Pancreas (tissue), 10 donors: ENCODE measurements around the gene PSMB3. TPM values are rescaled to one million over a fixed set of nuclear protein-coding genes. Genes with fewer than 3 reads are reported as not detected.

Source experiments
- ATAC-seq, 4 donors: fragments of 200-7000 bp; cut with Tn5 transposase; one replicate each; pipeline versions ENCODE4 v1.8.0 to v1.9.1; 2020; ENCODE audit warnings: mild to moderate bottlenecking in 4 of 4, moderate library complexity in 4 of 4
- DNase-seq, 6 donors: peaks; one replicate each; pipeline ENCODE4 v3.0.0-alpha.2; 2020
- FAIRE-seq: peaks from 2 replicates; lab custom pipeline; 2012; peaks lifted over from hg19 to GRCh38; lab: Jason Lieb, UNC
- H3K27ac ChIP-seq, 4 donors: fragments of 200-600 bp; sonication (generic); 1 replicate in 3 of 4; 2 replicates in 1 of 4; pipeline versions ENCODE4 v1.5.0 to v1.8.0; 2020
- H3K27me3 ChIP-seq, 4 donors: fragments of 200-600 bp; one replicate each; pipeline ENCODE4 v1.8.0; 2021
- H3K36me3 ChIP-seq, 3 donors: fragments of 200-600 bp; sonication (generic) in 1 of 3; one replicate each; pipeline versions ENCODE4 v1.5.0 to v1.8.0; 2020 to 2021
- H3K4me1 ChIP-seq, 3 donors: fragments of 200-600 bp; one replicate each; pipeline ENCODE4 v1.8.0; 2021
- H3K4me3 ChIP-seq, 4 donors: fragments of 200-600 bp; sonication (generic) in 2 of 4; one replicate each; pipeline versions ENCODE4 v1.5.0 to v1.8.0; 2020 to 2021
- H3K9me3 ChIP-seq, 4 donors: fragments of 200-600 bp; one replicate each; pipeline ENCODE4 v1.8.0; 2021
- CTCF ChIP-seq, 4 donors: fragments of 200-600 bp; sonication (generic) in 3 of 4; IDR thresholded peaks; one replicate each; pipeline versions ENCODE4 v1.5.0 to v1.8.0; 2021; ENCODE audit warnings: antibody characterized with exemption in 4 of 4
- WGBS, 2 donors: extraction: QIAGEN DNeasy Blood & Tissue Kit; methylation state at CpG; one replicate each; pipeline ENCODE4 v1.1.7; 2013; 5-methylcytosine and 5-hydroxymethylcytosine counted together
- intact Hi-C, 3 donors: fragments of 100-400 bp; cut with DNase I; formaldehyde crosslinking; loops; one replicate each; pipeline versions ENCODE4 v1.11.1 to v1.14.2; 2022
- polyA plus RNA-seq, 2 donors: library from polyadenylated mRNA; stranded (reverse); fragments of 200-250 nt; gene quantifications; one replicate each; pipeline ENCODE4 v1.2.3, GENCODE V29; 2013
- total RNA-seq, 6 donors: library from RNA; stranded (reverse); fragmentation: NEBNext Ultra II Directional in 4 of 6; extraction: Animal tissue kit (Norgen Biotek cat#: 25700) in 4 of 6; gene quantifications; one replicate each; pipeline versions ENCODE4 v1.2.1 to v1.2.4, GENCODE V29; 2021 to 2023
- donor health status: healthy with polysubstance abuse.
- donor health status: DM: no; HTN: no; CAD: no; lungs with moderate emphysema.
- donor health status: DM: no; HTN: no; CAD: no.
- donor health status: control.
- donor health status: control.
- donor health status: Bipolar disorder and iron deficiency.
- donor health status: DM: yes; HTN: yes; CAD: no.
- donor health status: DM: no; HTN: no; CAD: no.
- donor health status: DM: no; HTN: no; CAD: no.
- donor health status: DM: yes; HTN: yes; CAD: no.

The PSMB3 gene
- total and polyA plus RNA-seq, 8 donors, result 27.7 to 107 (median 62.7) TPM

GRCh38 chr17:38741921-38742410 lies 10.6 kb upstream of the PSMB3 start:
- TF ChIP-seq CTCF (IDR thresholded peaks at IDR 0.05), result no peak
- peaks cover 33 to 48% (median 35%) of the 10 kb centered on the region in 3 donors for H3K4me1 ChIP-seq
- H3K4me3 ChIP-seq, result no peak overlapping the region
- 6 to 11% methylated on average over 7 of the region's 7 CpGs for WGBS, 2 donors
- no peaks in the 10 kb centered on the region for H3K9me3 ChIP-seq
- intact Hi-C loops, result no loop called here
- peak; percentile 79 to 86 (median 83) for ATAC-seq
- H3K36me3 ChIP-seq, result peaks cover 0 to 13% (median 0%) of the 10 kb centered on the region in 3 donors
- H3K27me3 ChIP-seq, result no peaks in the 10 kb centered on the region
- FAIRE-seq, result no peak
- peak overlapping the region; percentile 86 to 91 (median 91) for H3K27ac ChIP-seq
- peak; percentile 80 to 96 (median 90) for DNase-seq

DNA sequence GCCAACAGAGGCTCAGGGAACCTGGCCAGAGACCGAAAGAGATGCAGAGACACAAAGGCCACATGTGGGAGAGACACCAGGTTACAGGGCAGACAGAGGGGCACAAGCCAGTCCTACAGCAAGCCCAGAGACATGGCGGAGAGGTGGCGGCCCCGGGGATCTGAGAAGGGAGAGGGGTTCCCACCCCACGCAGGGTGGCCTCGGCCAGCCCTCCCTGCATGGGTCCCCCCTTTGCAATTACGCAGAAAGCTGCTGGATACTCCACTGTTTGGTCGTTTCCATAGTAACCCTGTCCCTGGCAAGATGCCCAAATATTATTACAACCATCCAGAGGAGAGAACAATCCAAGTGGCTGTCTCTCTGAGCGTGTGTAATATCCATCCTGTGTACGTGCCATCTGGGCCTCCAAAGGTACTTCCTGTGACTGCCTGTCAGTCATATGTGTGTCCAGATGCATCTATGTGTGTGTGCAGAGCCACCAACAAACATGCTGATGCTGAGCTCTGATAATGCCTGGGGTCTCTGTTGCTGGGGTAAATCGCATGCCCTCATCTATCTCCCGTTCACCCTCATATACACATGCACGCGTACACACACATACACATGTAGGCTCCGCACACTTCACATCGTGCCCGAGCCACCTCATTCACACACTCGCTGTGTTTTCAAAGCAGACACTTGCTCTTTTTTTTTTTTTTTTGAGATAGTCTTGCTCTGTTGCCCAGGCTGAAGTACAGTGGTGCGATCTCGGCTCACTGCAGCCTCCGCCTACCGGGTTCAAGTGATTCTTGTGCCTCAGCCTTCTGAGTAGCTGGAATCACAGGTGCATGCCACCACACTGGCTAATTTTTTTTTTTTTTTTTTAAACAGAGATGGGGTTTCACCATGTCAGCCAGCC lies 9.9 kb upstream of the PSMB3 start:
- no peak for FAIRE-seq
- Histone ChIP-seq H3K27me3 (no peaks in the 10 kb centered on the region), H3K36me3 (peaks cover 0 to 13% (median 0%) of the 10 kb centered on the region in 3 donors), H3K9me3 (no peaks in the 10 kb centered on the region), H3K27ac (peak overlapping the region; percentile 86 to 91 (median 91)), H3K4me1 (peaks cover 33 to 48% (median 35%) of the 10 kb centered on the region in 3 donors), H3K4me3 (no peak overlapping the region)
- ATAC-seq, result peak; percentile 40 to 66 (median 59)
- peak; percentile 35 to 82 (median 71) for DNase-seq
- TF ChIP-seq CTCF (IDR thresholded peaks at IDR 0.05), result no peak
- intact Hi-C loops, result no loop called here
- 33 to 40% methylated on average over 20 to 22 of the region's 22 CpGs for WGBS, 2 donors

GRCh38 chr17:38743556-38744171 lies 8.9 kb upstream of the PSMB3 start:
- no peaks in the 10 kb centered on the region for H3K9me3 ChIP-seq
- ATAC-seq, result peak in 3 of 4 donors; percentile 7 to 33 (median 24)
- H3K27ac ChIP-seq, result peak overlapping the region; percentile 42 to 91 (median 91)
- DNase-seq, result peak in 4 of 6 donors; percentile 56 to 74 (median 57)
- H3K4me3 ChIP-seq, result no peak overlapping the region
- 36 to 39% methylated on average over 4 of the region's 4 CpGs for WGBS, 2 donors
- H3K36me3 ChIP-seq, result peaks cover 0 to 4% (median 0%) of the 10 kb centered on the region in 3 donors
- intact Hi-C loops, result no loop called here
- peaks cover 33 to 48% (median 35%) of the 10 kb centered on the region in 3 donors for H3K4me1 ChIP-seq
- H3K27me3 ChIP-seq, result no peaks in the 10 kb centered on the region
- FAIRE-seq, result no peak
- TF ChIP-seq CTCF (IDR thresholded peaks at IDR 0.05), result no peak

GRCh38 chr17:38745545-38745944 lies 7.0 kb upstream of the PSMB3 start:
- Histone ChIP-seq H3K4me1 (peaks cover 33 to 43% (median 34%) of the 10 kb centered on the region in 3 donors), H3K9me3 (no peaks in the 10 kb centered on the region), H3K4me3 (no peak overlapping the region), H3K36me3 (no peaks in the 10 kb centered on the region), H3K27ac (no peak overlapping the region), H3K27me3 (no peaks in the 10 kb centered on the region)
- no peak for FAIRE-seq
- TF ChIP-seq CTCF (IDR thresholded peaks at IDR 0.05), result no peak
- peak in 2 of 6 donors; percentile 67 to 71 for DNase-seq
- intact Hi-C loops, result no loop called here
- WGBS, 2 donors, result 63 to 67% methylated on average over 4 of the region's 4 CpGs
- ATAC-seq, result no peak
